ENCODE results near the gene DCX.

DNA sequence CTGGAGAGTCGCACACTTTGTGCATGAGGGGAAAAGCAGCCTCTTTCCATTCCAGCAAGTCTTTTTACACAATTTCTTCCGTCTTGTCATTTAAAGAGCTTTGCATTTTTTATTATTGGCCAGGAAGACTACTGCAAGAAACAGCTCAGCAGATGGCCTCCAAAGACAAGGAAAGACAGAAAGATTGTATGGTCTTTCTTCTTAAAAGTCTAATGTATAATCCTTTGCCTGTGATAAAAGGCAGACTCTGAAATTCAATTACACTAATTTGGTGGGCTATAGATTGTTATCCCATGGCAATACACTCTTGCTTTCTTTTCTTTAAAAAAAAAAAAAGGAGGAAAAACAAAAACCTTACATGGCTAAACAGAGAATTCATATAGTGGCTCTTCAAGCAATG is 147.6 kb downstream of the DCX start:
- TF ChIP-seq, protein P1, sequence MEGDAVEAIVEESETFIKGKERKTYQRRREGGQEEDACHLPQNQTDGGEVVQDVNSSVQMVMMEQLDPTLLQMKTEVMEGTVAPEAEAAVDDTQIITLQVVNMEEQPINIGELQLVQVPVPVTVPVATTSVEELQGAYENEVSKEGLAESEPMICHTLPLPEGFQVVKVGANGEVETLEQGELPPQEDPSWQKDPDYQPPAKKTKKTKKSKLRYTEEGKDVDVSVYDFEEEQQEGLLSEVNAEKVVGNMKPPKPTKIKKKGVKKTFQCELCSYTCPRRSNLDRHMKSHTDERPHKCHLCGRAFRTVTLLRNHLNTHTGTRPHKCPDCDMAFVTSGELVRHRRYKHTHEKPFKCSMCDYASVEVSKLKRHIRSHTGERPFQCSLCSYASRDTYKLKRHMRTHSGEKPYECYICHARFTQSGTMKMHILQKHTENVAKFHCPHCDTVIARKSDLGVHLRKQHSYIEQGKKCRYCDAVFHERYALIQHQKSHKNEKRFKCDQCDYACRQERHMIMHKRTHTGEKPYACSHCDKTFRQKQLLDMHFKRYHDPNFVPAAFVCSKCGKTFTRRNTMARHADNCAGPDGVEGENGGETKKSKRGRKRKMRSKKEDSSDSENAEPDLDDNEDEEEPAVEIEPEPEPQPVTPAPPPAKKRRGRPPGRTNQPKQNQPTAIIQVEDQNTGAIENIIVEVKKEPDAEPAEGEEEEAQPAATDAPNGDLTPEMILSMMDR (IDR thresholded peaks at IDR 0.05 in 2 of 3, conservative IDR thresholded peaks at IDR 0.05 in 1 of 3; ENCODE audit: borderline replicate concordance in 1 of 3, insufficient read depth in 1 of 3, low read depth in 2 of 3, low read length in 2 of 3), result no peak
- no peak for TF ChIP-seq EGR1 (IDR thresholded peaks at IDR 0.05; ENCODE audit: low read depth)

Measured in HCT116 (cell line).